WTC11 (cell line): Measurements from ENCODE around the gene PRAME. TPM values are rescaled to one million over a fixed set of nuclear protein-coding genes. Genes with fewer than 3 reads are reported as not detected.

ENCODE experiments used
- ATAC-seq: fragments of 200-7000 bp; cut with Tn5 transposase; 2 replicates; pipeline ENCODE4 v1.10.0; 2021; ENCODE audit warnings: mild to moderate bottlenecking, moderate library complexity
- CTCF ChIA-PET: fragments of 300-600 bp; sonication (Branson Sonifier 250); formaldehyde crosslinking; loops from one replicate; lab custom pipeline; 2021; ENCODE audit warnings: antibody characterized with exemption; lab: Charles Lee
- POLR2A ChIA-PET: fragments of 350-600 bp; sonication (Branson Sonifier 250); formaldehyde crosslinking; loops from one replicate; lab custom pipeline; 2021; ENCODE audit warnings: antibody characterized with exemption; lab: Charles Lee
- DNase-seq: peaks from one replicate; pipeline ENCODE4 v3.0.0; 2021; ENCODE audit warnings: low spot score
- H3K27ac Mint-ChIP-seq: 2 replicates; pipeline ENCODE4 v1.8.0; 2021; ENCODE audit warnings: mixed read lengths
- H3K27me3 Mint-ChIP-seq: 2 replicates; pipeline ENCODE4 v1.8.0; 2021; ENCODE audit warnings: low read depth, mild to moderate bottlenecking, moderate library complexity, mixed read lengths
- H3K36me3 Mint-ChIP-seq: 2 replicates; pipeline ENCODE4 v1.8.0; 2021; ENCODE audit warnings: mixed read lengths
- H3K4me1 Mint-ChIP-seq: 2 replicates; pipeline ENCODE4 v1.8.0; 2022; ENCODE audit warnings: mixed read lengths
- H3K4me3 Mint-ChIP-seq: 2 replicates; pipeline ENCODE4 v1.8.0; 2021; ENCODE audit warnings: mild to moderate bottlenecking, moderate library complexity, mixed read lengths
- H3K9me3 Mint-ChIP-seq: 2 replicates; pipeline ENCODE4 v1.8.0; 2021; ENCODE audit warnings: mixed read lengths
- ELF4 ChIP-seq: sonication (generic); formaldehyde crosslinking; IDR thresholded peaks from 2 replicates; pipeline ENCODE4 v1.8.1; 2022; ENCODE audit warnings: low read depth, mild to moderate bottlenecking, moderate library complexity, missing genetic modification reagents
- ESRRA ChIP-seq: sonication (generic); formaldehyde crosslinking; IDR thresholded peaks from 2 replicates; pipeline ENCODE4 v1.8.1; 2022; ENCODE audit warnings: mild to moderate bottlenecking, missing genetic modification reagents, borderline replicate concordance
- FOXJ3 ChIP-seq: sonication (generic); formaldehyde crosslinking; IDR thresholded peaks from 2 replicates; pipeline ENCODE4 v1.9.0; 2021; ENCODE audit warnings: missing genetic modification reagents, mild to moderate bottlenecking, borderline replicate concordance
- FOXP1 ChIP-seq: sonication (generic); formaldehyde crosslinking; IDR thresholded peaks from 2 replicates; pipeline ENCODE4 v1.8.0; 2022; ENCODE audit warnings: missing genetic modification reagents, mild to moderate bottlenecking, moderate library complexity, borderline replicate concordance
- GRHL2 ChIP-seq: fragments of 250-450 bp; sonication (Bioruptor Pico); IDR thresholded peaks from 2 replicates; pipeline ENCODE4 v1.8.0; 2022; ENCODE audit warnings: mild to moderate bottlenecking, moderate library complexity; ENCODE audit not compliant: insufficient replicate concordance, severe bottlenecking
- IRF2 ChIP-seq: sonication (generic); formaldehyde crosslinking; IDR thresholded peaks from 2 replicates; pipeline ENCODE4 v1.8.0; 2022; ENCODE audit warnings: low read depth, missing genetic modification reagents, borderline replicate concordance
- NFYB ChIP-seq: sonication (generic); formaldehyde crosslinking; conservative IDR thresholded peaks from 2 replicates; pipeline ENCODE4 v1.8.0; 2022; ENCODE audit warnings: low read depth, missing genetic modification reagents
- SMAD4 ChIP-seq: sonication (generic); formaldehyde crosslinking; IDR thresholded peaks from 2 replicates; pipeline ENCODE4 v1.8.0; 2022; ENCODE audit warnings: mild to moderate bottlenecking, missing genetic modification reagents
- TEAD4 ChIP-seq: sonication (generic); formaldehyde crosslinking; IDR thresholded peaks from 2 replicates; pipeline ENCODE4 v1.8.0; 2022; ENCODE audit warnings: mild to moderate bottlenecking, missing genetic modification reagents
- total RNA-seq: library from RNA; stranded (reverse); gene quantifications from 3 replicates; pipeline ENCODE4 v1.2.3, GENCODE V29; 2021
- TF ChIP-seq, protein P1 (sequence below): sonication (generic); formaldehyde crosslinking; IDR thresholded peaks from 2 replicates; pipeline ENCODE4 v1.8.1; 2023; ENCODE audit warnings: mild to moderate bottlenecking, missing genetic modification reagents
- TF ChIP-seq, protein P2 (sequence below): fragments of 250-450 bp; sonication (Bioruptor Pico); conservative IDR thresholded peaks from 2 replicates; pipeline ENCODE4 v1.9.0; 2021; ENCODE audit warnings: mild to moderate bottlenecking
- TF ChIP-seq, protein P3 (sequence below): sonication (generic); formaldehyde crosslinking; IDR thresholded peaks from 2 replicates; pipeline ENCODE4 v1.8.0; 2022; ENCODE audit warnings: mild to moderate bottlenecking, missing genetic modification reagents
- TF ChIP-seq, protein P4 (sequence below): sonication (generic); formaldehyde crosslinking; IDR thresholded peaks from 2 replicates; pipeline ENCODE4 v1.8.1; 2023; ENCODE audit warnings: mild to moderate bottlenecking, missing genetic modification reagents, borderline replicate concordance
- TF ChIP-seq, protein P5 (sequence below): fragments of 250-450 bp; sonication (Bioruptor Pico); IDR thresholded peaks from 2 replicates; pipeline ENCODE4 v1.8.0; 2021; ENCODE audit warnings: mild to moderate bottlenecking
- TF ChIP-seq, protein P6 (sequence below): sonication (generic); formaldehyde crosslinking; IDR thresholded peaks from 2 replicates; pipeline ENCODE4 v1.8.1; 2022; ENCODE audit warnings: low read depth, missing genetic modification reagents, borderline replicate concordance

Gene PRAME
- total RNA-seq, 1 experiment from 2014 or later = 1.5 TPM

DNA sequence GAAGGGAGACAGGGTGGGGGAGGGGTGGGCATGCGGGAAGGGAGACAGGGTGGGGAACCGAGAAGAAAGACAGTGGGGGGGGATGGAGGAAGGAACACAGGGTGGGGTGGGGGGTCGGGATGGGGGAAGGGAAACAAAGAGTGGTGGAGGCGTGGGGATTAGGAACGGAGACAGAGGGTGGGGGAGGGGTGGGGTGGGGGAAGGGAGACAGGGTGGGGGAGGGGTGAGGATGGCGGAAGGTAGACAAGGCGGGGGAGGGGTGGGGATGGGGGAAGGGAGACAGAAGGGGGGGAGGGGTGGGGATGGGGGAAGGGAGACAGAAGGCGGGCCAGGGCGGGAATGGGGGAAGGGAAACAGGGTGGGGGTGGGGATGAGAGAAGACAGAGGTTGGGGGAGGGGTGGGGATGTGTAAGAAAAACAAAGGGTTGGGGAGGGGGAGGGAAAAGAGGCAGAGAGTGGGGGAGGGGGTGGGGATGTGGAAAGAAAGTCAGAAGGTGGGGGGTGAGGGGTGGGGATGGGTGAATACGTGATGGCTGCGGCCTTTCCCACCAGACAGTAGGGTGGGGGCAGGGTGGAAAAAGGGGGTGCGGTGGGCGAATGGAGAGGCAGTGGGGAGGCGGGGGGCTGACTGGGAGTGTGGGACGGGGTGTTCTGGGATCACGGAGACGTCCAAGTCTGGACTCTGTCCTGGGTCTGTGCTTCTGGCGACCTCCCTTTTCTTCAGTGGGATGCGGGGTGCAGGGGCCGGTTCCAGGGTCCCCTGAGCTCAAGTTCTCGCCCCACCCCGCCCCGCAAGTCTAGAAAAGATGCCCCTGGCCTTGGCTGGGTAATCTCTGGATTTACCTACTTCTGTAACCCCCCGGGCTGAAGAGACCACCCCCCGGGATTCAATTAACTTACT is 744 bp downstream of the PRAME start (continued):
- TF ChIP-seq FOXP1 (no peak), NFYB (CRISPR knock-in tag) (no peak), SMAD4 (CRISPR knock-in tag) (no peak), TEAD4 (CRISPR knock-in tag) (no peak), GRHL2 (CRISPR knock-in tag) (no peak)
- TF ChIP-seq, protein P1, sequence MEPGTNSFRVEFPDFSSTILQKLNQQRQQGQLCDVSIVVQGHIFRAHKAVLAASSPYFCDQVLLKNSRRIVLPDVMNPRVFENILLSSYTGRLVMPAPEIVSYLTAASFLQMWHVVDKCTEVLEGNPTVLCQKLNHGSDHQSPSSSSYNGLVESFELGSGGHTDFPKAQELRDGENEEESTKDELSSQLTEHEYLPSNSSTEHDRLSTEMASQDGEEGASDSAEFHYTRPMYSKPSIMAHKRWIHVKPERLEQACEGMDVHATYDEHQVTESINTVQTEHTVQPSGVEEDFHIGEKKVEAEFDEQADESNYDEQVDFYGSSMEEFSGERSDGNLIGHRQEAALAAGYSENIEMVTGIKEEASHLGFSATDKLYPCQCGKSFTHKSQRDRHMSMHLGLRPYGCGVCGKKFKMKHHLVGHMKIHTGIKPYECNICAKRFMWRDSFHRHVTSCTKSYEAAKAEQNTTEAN = no peak

DNA sequence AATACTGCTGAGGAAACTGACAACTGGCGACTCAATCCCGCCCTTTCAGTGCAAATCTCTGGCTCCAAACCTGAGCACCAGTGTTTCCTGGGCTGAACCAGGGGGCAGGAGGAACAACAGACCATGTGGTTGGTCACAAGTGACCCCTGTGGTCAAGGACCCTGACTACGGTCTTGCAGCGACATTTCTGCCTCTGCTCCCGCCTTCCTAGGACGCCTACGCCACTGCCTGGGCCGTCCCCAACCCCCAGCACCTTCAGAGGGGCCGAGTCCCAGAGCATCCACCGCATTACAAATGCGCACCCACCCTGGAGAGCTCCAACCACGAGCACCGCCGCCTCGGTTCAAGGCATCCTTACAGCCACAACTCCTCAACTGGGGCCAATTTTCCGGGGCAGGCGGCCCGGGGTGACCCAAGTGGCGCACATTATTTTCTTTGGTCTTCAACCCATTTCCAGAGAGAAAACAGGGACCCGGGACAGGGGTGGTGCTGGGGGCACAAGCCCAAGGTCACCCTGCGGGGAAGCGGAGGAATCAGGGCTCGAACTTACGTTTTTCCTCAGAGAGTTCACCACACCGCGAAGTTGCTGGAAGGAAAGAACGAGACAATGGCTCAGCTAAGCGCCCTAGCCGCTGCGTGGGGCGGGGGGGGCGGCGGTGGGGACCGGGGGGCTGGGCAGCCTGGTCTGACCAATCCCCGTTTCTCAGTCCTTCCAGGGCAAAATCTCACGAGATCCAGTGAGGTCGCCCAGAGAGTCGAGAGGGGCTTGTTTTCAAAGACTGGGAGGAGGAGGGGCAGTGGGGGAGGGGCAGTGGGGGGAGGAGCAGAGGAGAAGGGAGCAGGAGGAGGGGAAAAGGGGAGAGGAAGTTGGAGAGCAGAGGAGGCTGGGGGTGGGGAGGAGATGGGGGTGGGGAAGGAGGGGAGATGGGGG is 1.8 kb downstream of the PRAME start:
- DNase-seq = no peak
- POLR2A ChIA-PET = no interaction called here
- H3K4me3 Mint-ChIP-seq = no peak overlapping the region
- H3K36me3 Mint-ChIP-seq = peaks cover 4% of the 10 kb centered on the region
- CTCF ChIA-PET = no interaction called here
- H3K27ac Mint-ChIP-seq = no peak overlapping the region
- no peaks in the 10 kb centered on the region for H3K4me1 Mint-ChIP-seq
- H3K9me3 Mint-ChIP-seq = peaks cover 12% of the 10 kb centered on the region
- H3K27me3 Mint-ChIP-seq = peaks cover 79% of the 10 kb centered on the region
- no peak for TF ChIP-seq ESRRA (CRISPR knock-in tag)
- TF ChIP-seq, protein P2, sequence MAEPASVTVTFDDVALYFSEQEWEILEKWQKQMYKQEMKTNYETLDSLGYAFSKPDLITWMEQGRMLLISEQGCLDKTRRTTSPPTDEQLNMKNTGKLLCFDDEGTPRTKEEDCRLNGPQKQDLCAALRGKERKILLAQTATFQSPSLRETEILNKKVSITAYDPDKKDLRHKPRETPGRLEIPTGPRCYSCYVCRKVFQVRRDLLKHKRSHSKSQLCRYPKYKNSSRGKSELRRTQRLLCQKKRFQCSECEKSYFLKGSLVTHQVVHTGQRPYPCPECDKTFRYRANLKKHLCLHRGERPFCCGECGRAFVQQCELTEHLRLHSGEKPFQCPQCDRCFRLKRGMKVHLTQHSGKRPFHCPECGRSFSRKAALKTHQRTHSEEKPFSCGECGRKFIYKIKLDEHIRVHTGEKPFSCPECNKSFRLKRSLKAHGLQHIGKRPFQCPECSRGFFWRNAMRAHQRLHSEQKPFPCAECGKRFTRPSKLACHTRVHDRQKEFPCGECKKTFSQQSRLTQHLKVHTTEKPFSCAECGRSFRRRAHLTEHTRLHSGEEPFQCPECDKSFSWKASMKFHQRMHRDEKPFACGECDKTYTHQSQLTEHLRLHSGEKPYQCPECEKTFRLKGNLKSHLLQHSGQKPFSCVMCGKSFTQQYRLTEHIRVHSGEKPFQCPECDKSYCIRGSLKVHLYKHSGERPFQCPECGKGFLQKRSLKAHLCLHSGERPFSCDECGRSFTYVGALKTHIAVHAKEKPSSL = no peak
- no peak for TF ChIP-seq IRF2 (CRISPR knock-in tag)
- TF ChIP-seq, protein P3, sequence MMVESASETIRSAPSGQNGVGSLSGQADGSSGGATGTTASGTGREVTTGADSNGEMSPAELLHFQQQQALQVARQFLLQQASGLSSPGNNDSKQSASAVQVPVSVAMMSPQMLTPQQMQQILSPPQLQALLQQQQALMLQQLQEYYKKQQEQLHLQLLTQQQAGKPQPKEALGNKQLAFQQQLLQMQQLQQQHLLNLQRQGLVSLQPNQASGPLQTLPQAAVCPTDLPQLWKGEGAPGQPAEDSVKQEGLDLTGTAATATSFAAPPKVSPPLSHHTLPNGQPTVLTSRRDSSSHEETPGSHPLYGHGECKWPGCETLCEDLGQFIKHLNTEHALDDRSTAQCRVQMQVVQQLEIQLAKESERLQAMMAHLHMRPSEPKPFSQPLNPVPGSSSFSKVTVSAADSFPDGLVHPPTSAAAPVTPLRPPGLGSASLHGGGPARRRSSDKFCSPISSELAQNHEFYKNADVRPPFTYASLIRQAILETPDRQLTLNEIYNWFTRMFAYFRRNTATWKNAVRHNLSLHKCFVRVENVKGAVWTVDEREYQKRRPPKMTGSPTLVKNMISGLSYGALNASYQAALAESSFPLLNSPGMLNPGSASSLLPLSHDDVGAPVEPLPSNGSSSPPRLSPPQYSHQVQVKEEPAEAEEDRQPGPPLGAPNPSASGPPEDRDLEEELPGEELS = no peak
- no peak for TF ChIP-seq TEAD4 (CRISPR knock-in tag)
- TF ChIP-seq ELF4 (CRISPR knock-in tag) = no peak
- TF ChIP-seq, protein P4, sequence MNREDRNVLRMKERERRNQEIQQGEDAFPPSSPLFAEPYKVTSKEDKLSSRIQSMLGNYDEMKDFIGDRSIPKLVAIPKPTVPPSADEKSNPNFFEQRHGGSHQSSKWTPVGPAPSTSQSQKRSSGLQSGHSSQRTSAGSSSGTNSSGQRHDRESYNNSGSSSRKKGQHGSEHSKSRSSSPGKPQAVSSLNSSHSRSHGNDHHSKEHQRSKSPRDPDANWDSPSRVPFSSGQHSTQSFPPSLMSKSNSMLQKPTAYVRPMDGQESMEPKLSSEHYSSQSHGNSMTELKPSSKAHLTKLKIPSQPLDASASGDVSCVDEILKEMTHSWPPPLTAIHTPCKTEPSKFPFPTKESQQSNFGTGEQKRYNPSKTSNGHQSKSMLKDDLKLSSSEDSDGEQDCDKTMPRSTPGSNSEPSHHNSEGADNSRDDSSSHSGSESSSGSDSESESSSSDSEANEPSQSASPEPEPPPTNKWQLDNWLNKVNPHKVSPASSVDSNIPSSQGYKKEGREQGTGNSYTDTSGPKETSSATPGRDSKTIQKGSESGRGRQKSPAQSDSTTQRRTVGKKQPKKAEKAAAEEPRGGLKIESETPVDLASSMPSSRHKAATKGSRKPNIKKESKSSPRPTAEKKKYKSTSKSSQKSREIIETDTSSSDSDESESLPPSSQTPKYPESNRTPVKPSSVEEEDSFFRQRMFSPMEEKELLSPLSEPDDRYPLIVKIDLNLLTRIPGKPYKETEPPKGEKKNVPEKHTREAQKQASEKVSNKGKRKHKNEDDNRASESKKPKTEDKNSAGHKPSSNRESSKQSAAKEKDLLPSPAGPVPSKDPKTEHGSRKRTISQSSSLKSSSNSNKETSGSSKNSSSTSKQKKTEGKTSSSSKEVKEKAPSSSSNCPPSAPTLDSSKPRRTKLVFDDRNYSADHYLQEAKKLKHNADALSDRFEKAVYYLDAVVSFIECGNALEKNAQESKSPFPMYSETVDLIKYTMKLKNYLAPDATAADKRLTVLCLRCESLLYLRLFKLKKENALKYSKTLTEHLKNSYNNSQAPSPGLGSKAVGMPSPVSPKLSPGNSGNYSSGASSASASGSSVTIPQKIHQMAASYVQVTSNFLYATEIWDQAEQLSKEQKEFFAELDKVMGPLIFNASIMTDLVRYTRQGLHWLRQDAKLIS (CRISPR knock-in tag) = no peak
- TF ChIP-seq FOXJ3 (CRISPR knock-in tag) = no peak
- TF ChIP-seq, protein P5, sequence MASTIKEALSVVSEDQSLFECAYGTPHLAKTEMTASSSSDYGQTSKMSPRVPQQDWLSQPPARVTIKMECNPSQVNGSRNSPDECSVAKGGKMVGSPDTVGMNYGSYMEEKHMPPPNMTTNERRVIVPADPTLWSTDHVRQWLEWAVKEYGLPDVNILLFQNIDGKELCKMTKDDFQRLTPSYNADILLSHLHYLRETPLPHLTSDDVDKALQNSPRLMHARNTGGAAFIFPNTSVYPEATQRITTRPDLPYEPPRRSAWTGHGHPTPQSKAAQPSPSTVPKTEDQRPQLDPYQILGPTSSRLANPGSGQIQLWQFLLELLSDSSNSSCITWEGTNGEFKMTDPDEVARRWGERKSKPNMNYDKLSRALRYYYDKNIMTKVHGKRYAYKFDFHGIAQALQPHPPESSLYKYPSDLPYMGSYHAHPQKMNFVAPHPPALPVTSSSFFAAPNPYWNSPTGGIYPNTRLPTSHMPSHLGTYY (CRISPR knock-in tag) = no peak
- TF ChIP-seq, protein P6, sequence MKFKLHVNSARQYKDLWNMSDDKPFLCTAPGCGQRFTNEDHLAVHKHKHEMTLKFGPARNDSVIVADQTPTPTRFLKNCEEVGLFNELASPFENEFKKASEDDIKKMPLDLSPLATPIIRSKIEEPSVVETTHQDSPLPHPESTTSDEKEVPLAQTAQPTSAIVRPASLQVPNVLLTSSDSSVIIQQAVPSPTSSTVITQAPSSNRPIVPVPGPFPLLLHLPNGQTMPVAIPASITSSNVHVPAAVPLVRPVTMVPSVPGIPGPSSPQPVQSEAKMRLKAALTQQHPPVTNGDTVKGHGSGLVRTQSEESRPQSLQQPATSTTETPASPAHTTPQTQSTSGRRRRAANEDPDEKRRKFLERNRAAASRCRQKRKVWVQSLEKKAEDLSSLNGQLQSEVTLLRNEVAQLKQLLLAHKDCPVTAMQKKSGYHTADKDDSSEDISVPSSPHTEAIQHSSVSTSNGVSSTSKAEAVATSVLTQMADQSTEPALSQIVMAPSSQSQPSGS (CRISPR knock-in tag) = no peak
- no peak for ATAC-seq
